BLaER1 treated with 17β-estradiol and CSF1 and Interleukin-3, amounts not matched to agents 10 nM and 100 nM (cell line): Measurements from ENCODE around the gene NCBP2L.

ENCODE experiments used
- H3K27ac ChIP-seq, 11 experiments: shearing (Covaris generic); formaldehyde crosslinking; 2 replicates each; pipeline ENCODE4 v1.8.1; 2022
- H3K27me3 ChIP-seq, 11 experiments: shearing (Covaris generic); formaldehyde crosslinking; 2 replicates each; pipeline ENCODE4 v1.8.1; 2022
- H3K36me3 ChIP-seq, 11 experiments: shearing (Covaris generic); formaldehyde crosslinking; 2 replicates each; pipeline ENCODE4 v1.8.1; 2022
- H3K4me1 ChIP-seq, 10 experiments: shearing (Covaris generic); formaldehyde crosslinking; 2 replicates each; pipeline ENCODE4 v1.8.1; 2022
- H3K4me2 ChIP-seq, 11 experiments: shearing (Covaris generic); formaldehyde crosslinking; 2 replicates each; pipeline ENCODE4 v1.8.1; 2022
- H3K4me3 ChIP-seq, 10 experiments: shearing (Covaris generic); formaldehyde crosslinking; 2 replicates each; pipeline ENCODE4 v1.8.1; 2022
- H3K9ac ChIP-seq, 11 experiments: shearing (Covaris generic); formaldehyde crosslinking; 2 replicates each; pipeline ENCODE4 v1.8.1; 2022
- H3K9me3 ChIP-seq, 11 experiments: shearing (Covaris generic); formaldehyde crosslinking; replicated peaks in 1 of 11; 2 replicates each; pipeline ENCODE4 v1.8.1; 2022
- H4K20me1 ChIP-seq, 11 experiments: shearing (Covaris generic); formaldehyde crosslinking; 2 replicates each; pipeline ENCODE4 v1.8.1; 2022
- Cebpa-rat ChIP-seq, 11 experiments: shearing (Covaris generic); IDR thresholded peaks; 2 replicates each; pipeline ENCODE4 v1.8.1; 2022

NCBP2L gene

GRCh38 chrX:107818900-107819521 is 41.5 kb downstream of the NCBP2L start:
- Histone ChIP-seq H3K27me3 (peaks cover 7 to 63% (median 43%) of the 10 kb centered on the region in 11 experiments; a peak in 20 of 22 replicates), H3K9me3 (peaks cover 33 to 44% (median 38%) of the 10 kb centered on the region in 11 experiments)
- no peak for TF ChIP-seq Cebpa-rat (IDR thresholded peaks at IDR 0.05)

DNA sequence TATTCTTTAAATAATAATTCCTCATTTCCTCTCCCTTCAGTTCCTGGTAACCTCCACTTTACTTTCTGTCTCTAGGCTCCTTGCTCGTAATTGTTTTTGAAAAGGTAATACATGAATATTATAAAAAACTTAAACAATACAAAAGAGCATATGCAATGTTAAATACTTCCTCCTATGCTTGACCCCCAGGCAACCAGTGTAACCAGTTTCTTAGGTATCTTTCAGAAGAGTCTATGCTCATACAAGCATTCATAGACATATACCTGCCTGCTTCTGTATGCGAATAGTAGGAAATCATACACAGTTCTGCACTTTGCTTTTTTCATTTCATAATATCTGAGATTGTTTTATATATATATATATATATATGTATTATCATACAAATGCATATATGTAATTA is 45.5 kb downstream of the NCBP2L start:
- TF ChIP-seq Cebpa-rat (IDR thresholded peaks at IDR 0.05): no peak
- Histone ChIP-seq H3K4me2 (no peak overlapping the region), H3K9me3 (peaks cover 23 to 45% (median 31%) of the 10 kb centered on the region in 11 experiments), H3K9ac (no peak overlapping the region), H3K4me1 (peaks cover 0 to 7% (median 0%) of the 10 kb centered on the region in 10 experiments; a peak in 4 of 20 replicates), H4K20me1 (peaks cover 0 to 11% (median 0%) of the 10 kb centered on the region in 11 experiments; a peak in 2 of 22 replicates), H3K27me3 (peaks cover 42 to 83% (median 70%) of the 10 kb centered on the region in 11 experiments), H3K36me3 (no peaks in the 10 kb centered on the region), H3K27ac (no peak overlapping the region), H3K4me3 (no peak overlapping the region)

More at GRCh38 chrX:107818900-107819521, 41.5 kb downstream of the NCBP2L start:
- no peak overlapping the region for H3K9ac ChIP-seq
- no peaks in the 10 kb centered on the region for H4K20me1 ChIP-seq
- H3K4me1 ChIP-seq: peaks cover 0 to 6% (median 0%) of the 10 kb centered on the region in 10 experiments; a peak in 2 of 20 replicates
- H3K36me3 ChIP-seq: no peaks in the 10 kb centered on the region
- H3K27ac ChIP-seq: no peak overlapping the region
- no peak overlapping the region for H3K4me2 ChIP-seq
- H3K4me3 ChIP-seq: peak overlapping the region in 2 of 10 experiments; percentile 5 to 38; a peak in 3 of 20 replicates

- Histone ChIP-seq H3K27me3 (peaks cover 46 to 87% (median 74%) of the 10 kb centered on the region in 11 experiments), H3K4me2 (0 out of 22 replicates have a peak overlapping the region, but pooled peaks of 1 of the 11 experiments have one; percentile 5)
- TF ChIP-seq Cebpa-rat (IDR thresholded peaks at IDR 0.05): no peak
These were observed 45.9 kb downstream of the NCBP2L start for GRCh38 chrX:107823456-107823855.

DNA sequence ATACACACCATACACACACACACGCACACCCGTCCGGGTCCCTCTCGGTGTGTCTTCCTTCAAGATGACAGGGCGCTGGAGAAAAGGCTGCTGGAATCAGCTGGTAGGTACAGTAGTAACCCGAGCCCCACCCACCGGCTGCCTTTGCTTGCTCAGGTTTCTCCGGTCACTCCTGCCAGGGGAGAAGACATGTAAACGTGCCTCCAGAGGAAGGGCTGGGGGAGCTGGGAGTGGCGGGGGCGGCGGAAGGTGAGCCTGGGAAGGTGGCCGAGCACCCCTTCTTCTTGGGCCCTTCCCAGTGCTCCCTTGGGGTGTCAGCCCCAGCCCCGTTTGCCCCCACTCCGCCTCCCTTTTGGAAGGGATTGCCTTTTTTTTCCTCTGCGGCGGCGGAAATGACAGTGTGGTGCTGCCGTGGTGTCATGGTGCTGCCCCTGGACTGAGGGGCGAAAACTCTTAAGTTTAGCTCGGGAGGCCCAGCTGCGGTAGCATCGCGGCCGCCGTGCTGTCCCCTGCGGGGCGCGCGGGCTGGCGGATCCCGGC is 48.2 kb downstream of the NCBP2L start, which contains the start of gene MID2:
TSS of gene MID2 (plus strand) at position 169 of the 540 bp plus-strand sequence. CDS start 561 bp downstream, outside the sequence.
- peak within 1 kb of the TSS; percentile 48 to 70 (median 58) for H3K4me3 ChIP-seq
- H3K27ac ChIP-seq: peak within 1 kb of the TSS in 4 of 11 experiments; percentile 22 to 43 (median 26); a peak in 5 of 22 replicates
- peaks cover 65 to 97% (median 91%) of the 10 kb centered on the region in 11 experiments for H3K27me3 ChIP-seq
- peak within 1 kb of the TSS; percentile 78 to 92 (median 90) for H3K4me2 ChIP-seq
- H3K4me1 ChIP-seq: peaks cover 0 to 7% (median 0%) of the 10 kb centered on the region in 10 experiments; a peak in 4 of 20 replicates
- H3K9me3 ChIP-seq: peaks cover 0 to 18% (median 4%) of the 10 kb centered on the region in 11 experiments; a peak in 7 of 22 replicates
- H4K20me1 ChIP-seq: peaks cover 0 to 11% (median 0%) of the 10 kb centered on the region in 11 experiments; a peak in 2 of 22 replicates
- peak within 1 kb of the TSS; percentile 27 to 68 (median 64); a peak in 21 of 22 replicates for H3K9ac ChIP-seq
- TF ChIP-seq Cebpa-rat (IDR thresholded peaks at IDR 0.05): no peak
- H3K36me3 ChIP-seq: no peaks in the 10 kb centered on the region

More at GRCh38 chrX:107823456-107823855, 45.9 kb downstream of the NCBP2L start:
- Histone ChIP-seq H4K20me1 (peaks cover 0 to 11% (median 0%) of the 10 kb centered on the region in 11 experiments; a peak in 2 of 22 replicates), H3K4me3 (no peak overlapping the region), H3K9ac (no peak overlapping the region), H3K4me1 (peaks cover 0 to 7% (median 0%) of the 10 kb centered on the region in 10 experiments; a peak in 4 of 20 replicates), H3K9me3 (peaks cover 18 to 41% (median 26%) of the 10 kb centered on the region in 11 experiments), H3K27ac (no peak overlapping the region), H3K36me3 (no peaks in the 10 kb centered on the region)

DNA sequence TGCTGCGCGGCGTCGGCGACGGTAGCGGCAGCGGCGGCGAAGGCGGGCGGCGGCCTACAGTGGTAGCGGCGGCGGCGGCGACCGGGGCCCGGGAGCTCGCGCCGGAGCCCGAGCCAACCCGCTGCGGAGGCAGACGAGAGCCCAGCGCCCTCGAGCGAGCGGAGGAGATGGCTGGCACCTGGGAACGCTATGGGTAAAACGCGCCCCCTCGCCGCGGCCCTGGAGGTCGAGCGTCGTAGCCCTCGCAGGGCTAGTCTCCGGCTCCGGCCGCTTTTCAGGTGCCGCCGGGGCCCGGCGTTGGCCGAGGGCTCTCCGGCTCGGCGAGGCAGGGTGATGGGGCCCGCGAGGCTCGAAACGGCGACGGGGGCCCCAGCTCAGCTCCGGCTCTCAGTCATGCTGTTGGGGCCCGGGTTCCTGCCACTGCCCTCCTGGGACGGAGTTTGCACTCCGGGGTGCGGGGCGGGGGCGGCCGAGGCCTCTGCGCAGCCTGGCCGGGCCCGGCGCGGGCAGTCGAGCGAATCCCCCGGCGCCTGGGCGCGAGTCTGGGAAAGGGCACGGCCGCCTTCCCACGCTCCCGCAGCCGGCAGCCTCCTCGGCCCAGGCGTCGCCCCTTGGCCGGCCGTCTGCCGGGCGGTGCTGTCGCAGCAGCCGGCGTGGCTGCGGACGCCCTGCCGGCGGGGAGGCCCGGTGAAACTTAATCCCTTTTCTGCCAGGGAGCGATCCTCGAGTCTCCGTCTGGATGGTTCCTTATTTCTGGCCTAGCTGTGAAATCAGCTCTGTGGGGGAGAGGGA is 48.9 kb downstream of the NCBP2L start:
- Histone ChIP-seq H3K27ac (peak overlapping the region in 4 of 11 experiments; percentile 22 to 43 (median 26); a peak in 5 of 22 replicates), H3K9ac (peak overlapping the region; percentile 27 to 68 (median 64); a peak in 21 of 22 replicates), H3K4me1 (peaks cover 0 to 7% (median 0%) of the 10 kb centered on the region in 10 experiments; a peak in 4 of 20 replicates), H3K27me3 (peaks cover 72 to 100% (median 94%) of the 10 kb centered on the region in 11 experiments), H3K4me3 (peak overlapping the region; percentile 48 to 70 (median 58)), H3K9me3 (peaks cover 0 to 18% (median 4%) of the 10 kb centered on the region in 11 experiments; a peak in 6 of 22 replicates), H4K20me1 (peaks cover 0 to 11% (median 0%) of the 10 kb centered on the region in 11 experiments; a peak in 2 of 22 replicates), H3K4me2 (peak overlapping the region; percentile 78 to 92 (median 90)), H3K36me3 (no peaks in the 10 kb centered on the region)
- TF ChIP-seq Cebpa-rat (IDR thresholded peaks at IDR 0.05): no peak

GRCh38 chrX:107827030-107827831 is 49.7 kb downstream of the NCBP2L start:
- TF ChIP-seq Cebpa-rat (IDR thresholded peaks at IDR 0.05): no peak
- Histone ChIP-seq H3K4me3 (peak overlapping the region in 7 of 10 experiments; percentile 48 to 70 (median 58); a peak in 11 of 20 replicates), H3K27me3 (peaks cover 76 to 100% (median 95%) of the 10 kb centered on the region in 11 experiments), H4K20me1 (peaks cover 0 to 11% (median 0%) of the 10 kb centered on the region in 11 experiments; a peak in 2 of 22 replicates), H3K9ac (peak overlapping the region in 3 of 11 experiments; percentile 65 to 68 (median 66); a peak in 3 of 22 replicates), H3K27ac (no peak overlapping the region), H3K36me3 (no peaks in the 10 kb centered on the region), H3K4me2 (peak overlapping the region; percentile 78 to 92 (median 90); a peak in 20 of 22 replicates), H3K4me1 (peaks cover 0 to 7% (median 0%) of the 10 kb centered on the region in 10 experiments; a peak in 4 of 20 replicates), H3K9me3 (peaks cover 0 to 18% (median 4%) of the 10 kb centered on the region in 11 experiments; a peak in 5 of 22 replicates)

DNA sequence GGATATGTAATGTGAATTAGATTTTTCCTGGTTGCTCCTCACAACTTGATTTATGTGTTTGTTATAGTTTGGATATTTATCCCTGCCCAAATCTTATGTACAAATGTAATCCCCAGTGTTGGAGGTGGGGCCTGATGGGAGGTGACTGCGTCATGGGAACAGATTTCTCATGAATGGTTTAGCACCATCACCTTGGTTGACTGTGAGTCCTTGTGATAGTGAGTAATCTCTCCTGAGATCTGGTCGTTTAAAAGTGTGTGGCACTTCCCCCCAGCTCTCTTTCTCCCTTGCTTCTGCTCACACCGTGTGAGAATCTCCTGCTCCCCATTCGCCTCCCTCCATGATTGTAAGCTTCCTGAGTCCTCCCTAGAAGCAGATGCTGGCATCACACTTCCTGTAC is 50.3 kb downstream of the NCBP2L start:
- TF ChIP-seq Cebpa-rat (IDR thresholded peaks at IDR 0.05): no peak
- no peak overlapping the region for H3K4me3 ChIP-seq
- H3K9ac ChIP-seq: no peak overlapping the region
- peaks cover 0 to 18% (median 4%) of the 10 kb centered on the region in 11 experiments; a peak in 5 of 22 replicates for H3K9me3 ChIP-seq
- H3K36me3 ChIP-seq: no peaks in the 10 kb centered on the region
- H3K4me2 ChIP-seq: no peak overlapping the region
- H3K4me1 ChIP-seq: peaks cover 0 to 7% (median 0%) of the 10 kb centered on the region in 10 experiments; a peak in 4 of 20 replicates
- no peak overlapping the region for H3K27ac ChIP-seq
- peaks cover 82 to 100% (median 95%) of the 10 kb centered on the region in 11 experiments for H3K27me3 ChIP-seq
- peaks cover 0 to 11% (median 0%) of the 10 kb centered on the region in 11 experiments; a peak in 2 of 22 replicates for H4K20me1 ChIP-seq
